NCI-H1092 (cell line): ENCODE results near the gene MYZAP.

Experiments
- DNase-seq: peaks from one replicate; lab custom pipeline; 2025; lab: John Stamatoyannopoulos, UW

The MYZAP gene

DNA sequence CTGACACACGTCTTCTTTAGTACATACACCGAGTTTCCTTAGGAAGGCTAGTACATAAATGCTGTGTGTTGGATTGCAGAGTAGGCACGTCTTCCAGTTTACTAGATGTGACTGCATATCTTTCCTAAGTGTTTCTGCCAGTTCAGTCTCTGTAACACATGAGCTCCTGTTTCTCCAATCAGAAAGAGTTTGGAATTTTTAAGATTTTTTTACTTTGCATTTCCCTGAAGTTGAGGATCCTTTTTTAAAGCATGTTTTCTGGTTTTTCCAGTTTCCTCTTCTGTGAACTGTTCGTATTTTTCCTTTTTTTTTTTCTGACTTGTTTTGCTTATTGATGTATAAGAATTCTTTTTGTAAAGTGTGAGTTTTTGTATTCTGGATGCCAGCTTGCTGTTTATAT lies 107.3 kb downstream of the MYZAP start:
- no peak for DNase-seq

DNA sequence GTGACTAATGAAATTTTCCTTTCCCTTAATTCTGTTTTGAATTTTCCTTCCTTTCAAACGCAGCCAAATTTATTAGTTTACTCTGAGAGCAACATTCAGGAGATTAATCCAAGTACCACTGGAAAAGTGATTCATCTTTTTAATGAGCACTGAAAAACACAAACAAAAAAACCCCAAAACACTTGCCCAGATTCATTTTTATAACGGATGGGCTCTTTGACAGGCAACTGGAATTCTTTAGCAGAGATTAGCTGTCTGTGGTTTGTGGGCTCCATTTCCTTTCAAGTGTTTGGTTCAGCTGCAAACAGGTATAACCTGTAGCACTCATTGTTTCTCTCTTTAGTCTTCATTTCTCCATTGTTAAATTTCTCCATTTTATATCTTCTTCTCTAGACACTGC lies 111.7 kb downstream of the MYZAP start:
- no peak for DNase-seq

GRCh38 chr15:57704441-57704840 lies 112.7 kb downstream of the MYZAP start:
- no peak for DNase-seq

DNA sequence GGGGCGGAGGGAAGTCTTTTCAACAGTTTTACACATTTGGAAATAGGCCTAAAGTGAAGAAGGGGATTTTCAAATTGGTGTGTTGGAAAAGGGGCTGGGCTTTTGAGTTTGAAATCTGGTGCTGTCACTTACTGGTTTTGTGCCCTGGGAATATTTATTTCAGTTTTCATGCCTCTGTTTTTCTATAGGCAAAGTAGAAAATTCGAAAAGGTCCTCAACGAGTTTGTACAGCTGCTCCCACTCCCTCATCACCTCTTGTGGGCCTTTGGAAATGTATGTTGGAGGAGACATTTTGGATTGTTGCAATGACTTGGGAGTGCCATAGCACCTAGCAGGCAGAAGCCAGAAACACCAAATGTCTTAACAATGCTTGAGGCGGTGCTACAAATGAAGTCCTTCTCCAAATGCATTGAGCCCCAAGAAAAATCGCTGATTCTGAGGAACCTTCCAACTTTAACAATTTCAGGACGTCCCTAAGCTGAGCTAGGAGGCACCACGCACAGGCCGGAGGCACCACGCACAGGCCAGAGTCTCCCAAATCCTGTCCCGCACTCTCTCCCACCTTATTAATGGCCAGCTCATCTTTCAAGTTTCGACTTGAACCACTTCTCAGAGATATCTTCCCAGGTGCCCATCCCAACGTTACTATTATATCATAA lies 114.2 kb downstream of the MYZAP start:
- no peak for DNase-seq

DNA sequence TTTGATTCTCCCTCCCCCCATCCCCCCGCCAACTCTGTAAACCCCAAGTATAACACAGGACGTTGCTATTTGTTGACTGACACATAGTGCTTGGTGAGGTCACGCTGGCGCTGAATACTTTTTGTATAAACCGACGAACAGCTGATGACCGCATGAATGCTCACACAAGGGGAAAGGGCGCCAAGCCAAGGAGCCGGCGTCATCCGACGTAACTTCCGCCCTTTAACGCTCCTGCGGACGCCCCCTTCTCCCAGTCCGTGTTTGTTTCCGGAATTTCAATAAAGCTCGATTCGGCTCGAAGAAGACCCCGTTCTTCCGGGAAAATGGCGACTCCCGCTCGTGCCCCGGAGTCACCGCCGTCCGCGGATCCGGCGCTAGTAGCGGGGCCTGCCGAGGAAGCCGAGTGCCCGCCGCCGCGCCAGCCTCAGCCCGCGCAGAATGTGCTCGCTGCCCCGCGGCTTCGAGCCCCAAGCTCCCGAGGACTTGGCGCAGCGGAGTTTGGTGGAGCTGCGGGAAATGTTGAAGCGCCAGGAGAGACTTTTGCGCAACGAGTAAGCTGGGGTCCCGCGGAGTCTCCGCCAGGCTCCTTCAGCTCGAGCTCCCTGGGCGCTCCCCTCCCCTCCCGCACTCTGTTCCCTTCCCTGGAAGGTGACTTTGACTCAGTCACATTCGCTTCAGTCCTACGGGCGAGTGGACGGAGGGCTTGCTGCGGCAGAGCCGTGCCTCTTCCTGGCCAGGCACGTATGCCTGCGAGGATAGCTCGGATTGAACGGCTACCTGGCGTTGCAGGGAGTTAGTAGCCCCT lies 114.9 kb downstream of the MYZAP start, which contains the start of gene POLR2M:
TSS of gene POLR2M (plus strand) at position 310 of the 805 bp plus-strand sequence. CDS start at position 439, 129 bp downstream.
- peak; percentile 95 for DNase-seq

GRCh38 chr15:57708047-57708446 lies 116.3 kb downstream of the MYZAP start:
- DNase-seq = no peak

- no peak for DNase-seq
Measured at GRCh38 chr15:57718309-57718708, 126.6 kb downstream of the MYZAP start.

DNA sequence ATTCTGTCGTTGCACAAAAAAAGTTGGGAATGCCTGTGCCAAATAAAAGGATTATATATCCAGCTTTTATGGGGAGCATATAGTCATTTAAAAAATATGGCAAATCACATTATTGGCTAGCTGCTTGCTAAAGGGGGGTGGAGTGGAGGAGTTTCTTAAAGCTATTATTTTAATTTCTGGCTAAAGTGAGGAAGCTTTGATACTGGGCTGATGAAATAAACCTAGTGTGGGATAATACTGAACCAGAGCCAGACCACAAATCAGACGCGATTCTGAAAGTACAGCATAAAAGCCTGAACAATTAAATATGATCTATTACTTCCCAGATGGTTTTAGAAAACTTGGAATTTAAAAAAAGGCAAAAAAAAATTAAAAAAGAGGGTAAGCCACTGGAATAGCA lies 129.2 kb downstream of the MYZAP start:
- no peak for DNase-seq

DNA sequence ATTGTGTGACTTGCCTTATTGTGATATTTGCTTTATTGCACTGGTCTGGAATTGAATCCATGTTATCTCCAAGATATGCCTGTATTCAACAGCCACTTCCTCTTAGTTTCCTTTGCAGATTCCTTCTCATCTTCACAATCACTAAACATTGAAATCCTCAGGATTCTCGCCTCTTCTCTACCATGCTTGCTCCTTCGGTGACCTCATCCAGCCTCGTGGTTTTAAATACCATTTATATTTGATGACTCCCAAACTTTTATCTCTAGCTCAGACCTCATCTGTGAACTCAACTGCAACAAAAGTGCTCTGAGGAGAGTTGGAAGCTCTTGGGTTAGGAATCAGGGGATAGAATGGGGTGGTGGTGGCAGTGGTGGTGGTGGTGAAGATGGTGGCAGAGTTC lies 134.7 kb downstream of the MYZAP start:
- no peak for DNase-seq

DNA sequence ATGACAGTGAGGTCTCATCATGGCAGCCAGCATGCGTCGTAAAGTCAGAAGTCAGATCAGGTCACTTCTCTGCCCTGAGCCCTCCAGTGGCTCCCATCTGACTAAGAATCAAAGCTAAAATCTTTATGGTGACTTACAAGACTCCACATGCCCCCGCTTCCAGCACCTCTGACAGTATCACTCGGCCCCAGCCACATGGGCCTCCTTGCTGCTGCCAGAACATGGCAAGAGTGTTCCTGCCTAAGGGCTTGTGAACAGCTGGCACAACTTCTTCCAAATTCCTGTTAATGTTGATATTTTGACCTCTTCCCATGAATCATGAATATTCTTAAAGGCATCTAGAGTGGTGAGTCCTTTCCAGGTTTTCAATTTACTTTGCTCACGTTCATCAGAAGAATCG lies 135.3 kb downstream of the MYZAP start:
- no peak for DNase-seq

GRCh38 chr15:57728436-57728835 lies 136.7 kb downstream of the MYZAP start:
- no peak for DNase-seq

DNA sequence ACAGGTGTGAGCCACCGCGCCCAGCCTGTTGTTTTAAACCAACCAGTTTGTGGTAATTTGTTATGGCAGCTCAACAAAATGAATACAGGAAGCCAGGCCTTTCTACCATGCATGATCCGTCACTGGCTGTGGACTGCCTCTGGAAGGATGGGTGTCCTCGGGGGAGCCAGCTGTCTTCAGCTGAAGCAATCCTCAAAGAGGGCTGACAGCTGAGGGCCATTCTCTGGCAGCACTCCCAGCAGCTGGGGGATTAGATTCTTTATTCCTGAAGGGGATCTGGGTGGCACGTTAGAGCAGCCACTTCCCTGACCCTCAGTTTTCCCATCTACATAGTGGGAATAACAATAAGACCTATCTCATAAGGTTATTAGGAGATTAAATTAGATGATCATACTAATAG lies 139.2 kb downstream of the MYZAP start:
- no peak for DNase-seq

- DNase-seq = no peak
Measured at GRCh38 chr15:57731530-57732103, 139.9 kb downstream of the MYZAP start.

GRCh38 chr15:57732526-57733331 lies 141.0 kb downstream of the MYZAP start:
- no peak for DNase-seq

GRCh38 chr15:57734860-57735259 lies 143.2 kb downstream of the MYZAP start:
- DNase-seq = no peak
